GM21447 (cell line): ENCODE data around the gene PRDM7.
"Not testable (repeated sequence)": the region's sequence is repeated elsewhere in the genome, so short reads cannot be mapped to it uniquely, and the experiment has no call there.

Source experiments
- ATAC-seq: cut with Tn5 transposase; IDR thresholded peaks from one replicate; pipeline ENCODE4 v1.9.1; 2021; ENCODE audit not compliant: unreplicated experiment

The PRDM7 gene

GRCh38 chr16:90072442-90073105, 4.6 kb downstream of the PRDM7 start:
- no peak for ATAC-seq

- no peak for ATAC-seq
These were observed 6.7 kb downstream of the PRDM7 start for GRCh38 chr16:90070440-90070839.

- no peak for ATAC-seq
These were observed 15.7 kb downstream of the PRDM7 start for GRCh38 chr16:90061437-90061836.

- ATAC-seq = no peak
These were observed 19.4 kb downstream of the PRDM7 start for GRCh38 chr16:90057738-90058173.

GRCh38 chr16:90056521-90056920, 20.6 kb downstream of the PRDM7 start:
- not testable (repeated sequence) for ATAC-seq

- no peak for ATAC-seq
These were observed 21.8 kb downstream of the PRDM7 start for GRCh38 chr16:90055371-90055770.

GRCh38 chr16:90054554-90054953, 22.6 kb downstream of the PRDM7 start:
- ATAC-seq = no peak

GRCh38 chr16:90053902-90054500, 23.1 kb downstream of the PRDM7 start:
- no peak for ATAC-seq

- no peak for ATAC-seq
These were observed 26.2 kb downstream of the PRDM7 start for GRCh38 chr16:90050969-90051368.

GRCh38 chr16:90048737-90049330, 28.3 kb downstream of the PRDM7 start:
- no peak for ATAC-seq

GRCh38 chr16:90048347-90048722, 28.8 kb downstream of the PRDM7 start:
- ATAC-seq = no peak

GRCh38 chr16:90047714-90048346, 29.3 kb downstream of the PRDM7 start:
- ATAC-seq = no peak

GRCh38 chr16:90046971-90047713, 30.0 kb downstream of the PRDM7 start:
- ATAC-seq = no peak

GRCh38 chr16:90046122-90046970, 30.8 kb downstream of the PRDM7 start:
- ATAC-seq = no peak

- no peak for ATAC-seq
These were observed 33.0 kb downstream of the PRDM7 start for GRCh38 chr16:90044111-90044551.

- ATAC-seq = no peak
These were observed 33.6 kb downstream of the PRDM7 start for GRCh38 chr16:90043526-90043925.

- no peak for ATAC-seq
These were observed 34.1 kb downstream of the PRDM7 start for GRCh38 chr16:90042946-90043514.

GRCh38 chr16:90041896-90042473, 35.1 kb downstream of the PRDM7 start:
- ATAC-seq = no peak

- no peak for ATAC-seq
These were observed 36.7 kb downstream of the PRDM7 start for GRCh38 chr16:90040152-90041023.
